Omental fat pad (tissue), 4 donors: ENCODE data around the gene C4BPA. TPM values are rescaled to one million over a fixed set of nuclear protein-coding genes. Genes with fewer than 3 reads are reported as not detected.

Experiments used
- ATAC-seq: fragments of 150-250 bp; one replicate; pipeline ENCODE4 v1.9.1; 2016; ENCODE audit warnings: mild to moderate bottlenecking, moderate library complexity; ENCODE audit not compliant: low FRiP score
- DNase-seq: peaks from one replicate; pipeline ENCODE4 v3.0.0-alpha.2; 2019; ENCODE audit warnings: low spot score
- CTCF ChIP-seq, 3 donors: fragments of 450-650 bp; IDR thresholded peaks; one replicate each; pipeline ENCODE4 v1.5.1; 2016 to 2017; ENCODE audit warnings: antibody characterized with exemption in 3 of 3, mild to moderate bottlenecking in 3 of 3, moderate library complexity in 2 of 3
- total RNA-seq, 4 donors: library from RNA; depleted of rRNA; stranded (reverse); fragments of >200 nt; gene quantifications; one replicate each; pipeline ENCODE4 v1.1.0, GENCODE V29; 2016

The C4BPA gene
- total RNA-seq, 4 donors from 2014 or later: 3.3 TPM; not detected in 3

GRCh38 chr1:207076181-207076955 lies 27.7 kb upstream of the C4BPA start:
- no peak for ATAC-seq

GRCh38 chr1:207077012-207077411 lies 27.0 kb upstream of the C4BPA start:
- TF ChIP-seq CTCF (IDR thresholded peaks at IDR 0.05): no peak
- DNase-seq (no peak), ATAC-seq (no peak)

More at GRCh38 chr1:207076181-207076955, 27.7 kb upstream of the C4BPA start:
- TF ChIP-seq CTCF (IDR thresholded peaks at IDR 0.05): no peak
- DNase-seq: no peak

DNA sequence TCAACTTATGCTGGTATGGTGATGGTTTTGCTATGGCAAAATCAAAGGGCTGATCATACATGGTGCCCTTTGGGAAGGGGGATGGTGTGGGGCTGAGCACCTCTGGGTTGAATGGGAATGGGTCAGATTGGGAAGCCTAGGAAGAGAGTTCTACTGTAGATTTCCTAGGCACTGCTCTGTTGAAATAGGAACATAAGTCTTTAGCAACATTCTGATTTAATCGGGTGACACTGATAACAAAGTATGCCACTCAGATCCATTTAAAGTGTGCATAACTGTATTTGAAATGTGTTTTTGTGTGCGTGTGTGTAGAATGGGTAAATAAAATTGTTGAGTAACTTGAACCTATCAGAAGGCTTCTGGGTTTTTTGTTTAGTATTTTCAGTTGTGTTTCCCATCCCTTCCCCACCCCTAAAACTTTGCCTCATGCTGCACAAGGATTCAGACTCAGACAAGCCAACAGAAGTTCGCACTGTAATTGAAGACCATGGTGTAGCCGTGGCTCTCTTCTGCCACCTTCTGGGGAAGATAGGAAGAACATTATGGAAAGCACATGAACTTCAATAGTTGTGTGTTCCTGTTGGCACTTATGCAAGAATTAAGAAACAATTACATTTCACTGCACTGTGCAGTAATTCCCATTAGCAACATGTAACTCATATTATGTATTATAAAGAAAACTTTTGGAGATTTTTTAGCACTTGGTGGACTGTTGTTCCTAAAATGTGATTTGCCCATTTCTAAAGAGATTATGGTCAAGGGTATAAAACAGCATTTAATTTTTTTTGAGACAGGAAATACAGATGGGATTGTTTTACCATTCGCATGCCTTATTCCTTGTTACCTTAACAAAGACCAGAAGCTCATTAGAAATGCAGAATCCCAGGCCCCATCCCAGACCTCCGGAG lies 26.3 kb upstream of the C4BPA start:
- ATAC-seq (peak; percentile 87), DNase-seq (no peak)
- TF ChIP-seq CTCF (IDR thresholded peaks at IDR 0.05): peak in 1 of 3 donors; percentile 78

- no peak for TF ChIP-seq CTCF (IDR thresholded peaks at IDR 0.05)
- DNase-seq (no peak), ATAC-seq (no peak)
These were observed 25.4 kb upstream of the C4BPA start for GRCh38 chr1:207078578-207079132.

GRCh38 chr1:207079706-207080241 lies 24.3 kb upstream of the C4BPA start:
- ATAC-seq (no peak), DNase-seq (no peak)
- TF ChIP-seq CTCF (IDR thresholded peaks at IDR 0.05): no peak

GRCh38 chr1:207081088-207081487 lies 22.9 kb upstream of the C4BPA start:
- ATAC-seq (no peak), DNase-seq (no peak)
- TF ChIP-seq CTCF (IDR thresholded peaks at IDR 0.05): no peak
